ENCODE results near the gene GPX8. TPM values are rescaled to one million over a fixed set of nuclear protein-coding genes. Genes with fewer than 3 reads are reported as not detected.
A peak's percentile ranks its signal among the peaks of the same experiment; 100 is the strongest.

GPX8 gene
- total RNA-seq, 1 donor from 2014 or later = 86.4 TPM

- peak overlapping the region; percentile 93 for H3K4me3 Mint-ChIP-seq
- peak overlapping the region; percentile 95 for H3K27ac Mint-ChIP-seq
- DNase-seq (ENCODE audit: low spot score in 2 of 2, unreplicated experiment in 2 of 2) = peak in 1 of 2 experiments; percentile 45
Measured at GRCh38 chr5:55160493-55161209, 680 bp downstream of the GPX8 start.

DNA sequence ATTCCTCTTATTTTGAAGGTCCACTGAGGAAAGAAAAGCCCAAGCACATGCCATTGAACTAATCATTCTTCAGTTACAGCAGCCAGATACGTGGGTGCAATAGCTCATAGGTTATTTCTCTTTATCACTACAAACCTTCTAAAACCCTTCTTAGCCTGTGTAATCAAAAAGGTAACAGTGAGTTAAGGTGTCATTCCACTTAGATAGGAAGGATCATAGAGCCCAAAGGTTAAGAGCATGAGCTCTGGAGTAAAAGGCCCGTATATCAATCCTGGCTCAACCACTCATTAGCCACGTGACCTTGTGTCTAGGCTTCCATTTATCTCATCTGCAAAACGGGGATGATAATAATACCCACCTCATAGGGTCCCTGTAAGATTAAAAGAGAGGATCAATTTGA, 2.7 kb downstream of the GPX8 start:
- TF ChIP-seq, protein P1, sequence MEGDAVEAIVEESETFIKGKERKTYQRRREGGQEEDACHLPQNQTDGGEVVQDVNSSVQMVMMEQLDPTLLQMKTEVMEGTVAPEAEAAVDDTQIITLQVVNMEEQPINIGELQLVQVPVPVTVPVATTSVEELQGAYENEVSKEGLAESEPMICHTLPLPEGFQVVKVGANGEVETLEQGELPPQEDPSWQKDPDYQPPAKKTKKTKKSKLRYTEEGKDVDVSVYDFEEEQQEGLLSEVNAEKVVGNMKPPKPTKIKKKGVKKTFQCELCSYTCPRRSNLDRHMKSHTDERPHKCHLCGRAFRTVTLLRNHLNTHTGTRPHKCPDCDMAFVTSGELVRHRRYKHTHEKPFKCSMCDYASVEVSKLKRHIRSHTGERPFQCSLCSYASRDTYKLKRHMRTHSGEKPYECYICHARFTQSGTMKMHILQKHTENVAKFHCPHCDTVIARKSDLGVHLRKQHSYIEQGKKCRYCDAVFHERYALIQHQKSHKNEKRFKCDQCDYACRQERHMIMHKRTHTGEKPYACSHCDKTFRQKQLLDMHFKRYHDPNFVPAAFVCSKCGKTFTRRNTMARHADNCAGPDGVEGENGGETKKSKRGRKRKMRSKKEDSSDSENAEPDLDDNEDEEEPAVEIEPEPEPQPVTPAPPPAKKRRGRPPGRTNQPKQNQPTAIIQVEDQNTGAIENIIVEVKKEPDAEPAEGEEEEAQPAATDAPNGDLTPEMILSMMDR (IDR thresholded peaks at IDR 0.05; ENCODE audit: unreplicated experiment) = no peak
- no peak overlapping the region for H3K4me3 Mint-ChIP-seq
- peaks cover 10% of the 10 kb centered on the region for H3K4me1 Mint-ChIP-seq
- no peak for DNase-seq (ENCODE audit: low spot score in 2 of 2, unreplicated experiment in 2 of 2)
- H3K27ac Mint-ChIP-seq = no peak overlapping the region
- H3K36me3 Mint-ChIP-seq = peaks cover 18% of the 10 kb centered on the region
- H3K27me3 Mint-ChIP-seq (ENCODE audit: low read depth) = no peaks in the 10 kb centered on the region
- H3K9me3 Mint-ChIP-seq = no peaks in the 10 kb centered on the region

More at GRCh38 chr5:55160493-55161209, 680 bp downstream of the GPX8 start:
- TF ChIP-seq, protein P1 (IDR thresholded peaks at IDR 0.05; ENCODE audit: unreplicated experiment) = no peak
- H3K4me1 Mint-ChIP-seq = peaks cover 10% of the 10 kb centered on the region
- no peaks in the 10 kb centered on the region for H3K9me3 Mint-ChIP-seq
- H3K36me3 Mint-ChIP-seq = peaks cover 14% of the 10 kb centered on the region
- peaks cover 6% of the 10 kb centered on the region for H3K27me3 Mint-ChIP-seq (ENCODE audit: low read depth)

DNA sequence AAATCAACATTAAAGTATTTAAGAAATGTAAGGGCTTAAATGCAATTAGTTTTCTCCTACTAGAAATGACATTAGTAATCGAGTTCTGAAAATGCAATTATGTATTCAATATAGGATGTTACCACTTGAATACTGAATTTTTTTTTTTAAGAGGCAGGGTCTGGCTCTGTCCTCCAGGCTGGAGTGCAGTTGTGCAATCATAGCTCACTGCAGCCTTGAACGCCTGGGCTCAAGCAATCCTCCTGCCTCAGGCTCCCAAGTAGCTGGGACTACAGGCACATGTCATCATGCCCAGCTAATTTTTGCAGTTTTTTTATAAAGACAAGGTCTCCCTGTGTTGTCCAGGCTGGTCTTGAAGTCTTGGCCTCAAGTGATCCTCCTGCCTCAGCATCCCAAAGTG, 11.5 kb downstream of the GPX8 start:
- Mint-ChIP-seq H3K27ac (no peak overlapping the region), H3K4me1 (peaks cover 20% of the 10 kb centered on the region), H3K27me3 (ENCODE audit: low read depth) (peaks cover 52% of the 10 kb centered on the region), H3K9me3 (no peaks in the 10 kb centered on the region), H3K4me3 (no peak overlapping the region), H3K36me3 (peaks cover under 1% of the 10 kb centered on the region)
- TF ChIP-seq, protein P1 (IDR thresholded peaks at IDR 0.05; ENCODE audit: unreplicated experiment) = no peak
- DNase-seq (ENCODE audit: low spot score in 2 of 2, unreplicated experiment in 2 of 2) = no peak

- H3K9me3 Mint-ChIP-seq = no peaks in the 10 kb centered on the region
- no peak overlapping the region for H3K27ac Mint-ChIP-seq
- no peaks in the 10 kb centered on the region for H3K36me3 Mint-ChIP-seq
- DNase-seq (ENCODE audit: low spot score in 2 of 2, unreplicated experiment in 2 of 2) = peak in 1 of 2 experiments; percentile 59
- peaks cover 60% of the 10 kb centered on the region for H3K27me3 Mint-ChIP-seq (ENCODE audit: low read depth)
- peaks cover 24% of the 10 kb centered on the region for H3K4me1 Mint-ChIP-seq
- TF ChIP-seq, protein P1 (IDR thresholded peaks at IDR 0.05; ENCODE audit: unreplicated experiment) = peak; percentile 75
- H3K4me3 Mint-ChIP-seq = peak overlapping the region; percentile 74
Measured at GRCh38 chr5:55172051-55172899, 12.3 kb downstream of the GPX8 start.

DNA sequence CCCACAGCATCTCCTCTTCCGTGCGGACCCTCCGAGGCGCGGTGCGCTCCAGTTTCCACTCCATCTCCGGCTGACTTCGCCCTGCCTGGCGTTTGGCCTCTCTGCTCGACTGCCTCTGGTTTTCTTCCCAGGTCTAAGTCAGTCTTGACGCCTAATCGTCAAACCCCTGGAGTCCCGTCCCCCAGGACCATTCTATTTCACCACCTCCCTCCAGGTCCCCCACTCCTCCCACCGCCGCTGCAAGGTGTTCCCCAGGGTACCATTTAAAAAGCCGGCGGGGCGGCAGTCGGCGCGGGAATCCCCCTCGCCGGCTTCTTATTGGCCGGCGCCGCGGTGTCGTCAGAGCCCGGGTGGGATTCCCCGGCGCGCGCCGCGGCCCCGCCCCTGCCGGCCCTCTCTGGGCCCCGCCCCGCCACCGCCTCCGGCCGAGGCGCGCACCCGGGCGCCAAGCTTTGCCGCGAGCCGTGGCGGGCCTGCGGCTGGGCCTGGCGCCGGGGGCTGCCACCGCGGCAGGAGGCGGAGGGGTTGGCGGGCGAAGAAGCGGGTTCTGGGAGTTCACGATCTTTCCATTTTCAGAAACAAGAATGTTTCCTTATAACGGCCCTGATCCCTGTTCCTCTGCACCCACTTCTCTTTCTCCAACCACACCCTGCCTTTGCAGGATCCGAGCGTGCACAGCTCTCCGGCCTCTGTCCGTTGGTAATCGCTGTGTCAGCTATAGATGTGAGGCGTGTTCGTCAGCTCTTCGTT, 13.1 kb downstream of the GPX8 start, which contains the start of gene CDC20B:
CDC20B (minus strand) TSS at position 241 of the 750 bp plus-strand sequence; CDS start at position 64, 177 bp downstream.
- DNase-seq (ENCODE audit: low spot score in 2 of 2, unreplicated experiment in 2 of 2) = peak; percentile 77 to 81
- peak within 1 kb of the TSS; percentile 74 for H3K4me3 Mint-ChIP-seq
- no peaks in the 10 kb centered on the region for H3K36me3 Mint-ChIP-seq
- peak within 1 kb of the TSS; percentile 82 for H3K27ac Mint-ChIP-seq
- no peaks in the 10 kb centered on the region for H3K9me3 Mint-ChIP-seq
- TF ChIP-seq, protein P1 (IDR thresholded peaks at IDR 0.05; ENCODE audit: unreplicated experiment) = no peak
- H3K27me3 Mint-ChIP-seq (ENCODE audit: low read depth) = peaks cover 68% of the 10 kb centered on the region
- H3K4me1 Mint-ChIP-seq = peaks cover 24% of the 10 kb centered on the region
